DND-41 (cell line): ENCODE measurements around the gene HES5.

Experiments
- ATAC-seq: fragments of 200-7000 bp; cut with Tn5 transposase; 3 replicates; pipeline ENCODE4 v1.9.1; 2021; ENCODE audit warnings: low read depth; ENCODE audit not compliant: insufficient read depth
- DNase-seq: peaks from one replicate; pipeline ENCODE4 v3.0.0-alpha.2; 2020
- H2AFZ ChIP-seq: 2 replicates; pipeline ENCODE4 v1.6.0; 2012; ENCODE audit warnings: low read depth, low read length
- H3K27ac ChIP-seq: 2 replicates; pipeline ENCODE4 v1.5.1; 2012; ENCODE audit warnings: low read length, inconsistent platforms
- H3K27me3 ChIP-seq: fragments of 200-600 bp; sonication (generic); 2 replicates; pipeline ENCODE4 v1.6.0; 2012; ENCODE audit warnings: low read length, mild to moderate bottlenecking, inconsistent platforms; ENCODE audit not compliant: insufficient read depth, poor library complexity
- H3K36me3 ChIP-seq: 2 replicates; pipeline ENCODE4 v1.5.1; 2012; ENCODE audit warnings: low read length, inconsistent platforms; ENCODE audit not compliant: insufficient read depth
- H3K4me1 ChIP-seq: 2 replicates; pipeline ENCODE4 v1.5.1; 2012; ENCODE audit warnings: mild to moderate bottlenecking, low read length; ENCODE audit not compliant: insufficient read depth
- H3K4me2 ChIP-seq: 2 replicates; pipeline ENCODE4 v1.6.0; 2012; ENCODE audit warnings: mild to moderate bottlenecking, moderate library complexity, low read length, inconsistent platforms; ENCODE audit not compliant: insufficient read depth
- H3K4me3 ChIP-seq, 2 experiments: fragments of 200-600 bp in 1 of 2; shearing (Covaris generic) in 1 of 2; 2 replicates each; pipeline ENCODE4 v1.5.1; 2012 to 2016; ENCODE audit warnings: inconsistent platforms in 2 of 2, low read length in 2 of 2, mild to moderate bottlenecking in 2 of 2, low read depth in 1 of 2, moderate library complexity in 1 of 2
- H3K79me2 ChIP-seq: 2 replicates; pipeline ENCODE4 v1.6.0; 2012; ENCODE audit warnings: low read length, inconsistent platforms; ENCODE audit not compliant: insufficient read depth
- H3K9ac ChIP-seq: 2 replicates; pipeline ENCODE4 v1.6.0; 2012; ENCODE audit warnings: low read depth, mild to moderate bottlenecking, inconsistent platforms, low read length, moderate library complexity
- H3K9me3 ChIP-seq: 2 replicates; pipeline ENCODE4 v1.5.1; 2012; ENCODE audit warnings: low read length, moderate library complexity, mild to moderate bottlenecking, inconsistent platforms; ENCODE audit not compliant: insufficient read depth, severe bottlenecking
- H4K20me1 ChIP-seq: 2 replicates; pipeline ENCODE4 v1.6.0; 2012; ENCODE audit warnings: low read length; ENCODE audit not compliant: insufficient read depth
- EZH2 ChIP-seq: IDR thresholded peaks from 3 replicates; pipeline ENCODE4 v1.6.1; 2012; ENCODE audit warnings: borderline replicate concordance, low read depth, mild to moderate bottlenecking, moderate library complexity, low read length, inconsistent platforms; ENCODE audit not compliant: severe bottlenecking
- TF ChIP-seq, protein P1 (sequence below): IDR thresholded peaks from 2 replicates; pipeline ENCODE4 v1.5.1; 2012; ENCODE audit warnings: borderline replicate concordance, low read length, moderate library complexity, mild to moderate bottlenecking; ENCODE audit not compliant: poor library complexity, severe bottlenecking; ENCODE audit errors: extremely low read depth

The HES5 gene

DNA sequence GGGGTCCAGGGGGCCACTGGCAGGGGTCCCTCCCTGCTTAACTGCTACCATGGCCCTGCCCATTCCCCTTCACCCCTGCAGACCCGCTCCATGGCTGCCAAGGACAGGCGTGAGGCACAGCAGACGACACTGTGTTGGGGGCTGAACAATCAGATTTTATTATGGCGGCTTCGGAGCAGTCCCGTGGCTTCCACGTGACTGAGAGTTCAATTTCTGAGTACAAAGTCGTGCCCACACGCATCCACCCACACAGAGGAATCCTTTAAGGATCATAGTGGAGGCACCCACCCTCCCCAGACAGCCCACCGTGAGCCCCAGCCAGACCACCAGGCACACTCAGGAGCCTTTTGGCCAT is 1.5 kb downstream of the HES5 start:
- Histone ChIP-seq H4K20me1 (peaks cover 46% of the 10 kb centered on the region), H3K4me3 (no peak overlapping the region), H3K9ac (no peak overlapping the region), H3K4me1 (peaks cover 37% of the 10 kb centered on the region), H2AFZ (no peak overlapping the region), H3K27ac (no peak overlapping the region), H3K36me3 (peaks cover 14% of the 10 kb centered on the region), H3K4me2 (no peak overlapping the region), H3K79me2 (peaks cover 25% of the 10 kb centered on the region), H3K27me3 (peaks cover 7% of the 10 kb centered on the region), H3K9me3 (no peaks in the 10 kb centered on the region)
- TF ChIP-seq, protein P1, sequence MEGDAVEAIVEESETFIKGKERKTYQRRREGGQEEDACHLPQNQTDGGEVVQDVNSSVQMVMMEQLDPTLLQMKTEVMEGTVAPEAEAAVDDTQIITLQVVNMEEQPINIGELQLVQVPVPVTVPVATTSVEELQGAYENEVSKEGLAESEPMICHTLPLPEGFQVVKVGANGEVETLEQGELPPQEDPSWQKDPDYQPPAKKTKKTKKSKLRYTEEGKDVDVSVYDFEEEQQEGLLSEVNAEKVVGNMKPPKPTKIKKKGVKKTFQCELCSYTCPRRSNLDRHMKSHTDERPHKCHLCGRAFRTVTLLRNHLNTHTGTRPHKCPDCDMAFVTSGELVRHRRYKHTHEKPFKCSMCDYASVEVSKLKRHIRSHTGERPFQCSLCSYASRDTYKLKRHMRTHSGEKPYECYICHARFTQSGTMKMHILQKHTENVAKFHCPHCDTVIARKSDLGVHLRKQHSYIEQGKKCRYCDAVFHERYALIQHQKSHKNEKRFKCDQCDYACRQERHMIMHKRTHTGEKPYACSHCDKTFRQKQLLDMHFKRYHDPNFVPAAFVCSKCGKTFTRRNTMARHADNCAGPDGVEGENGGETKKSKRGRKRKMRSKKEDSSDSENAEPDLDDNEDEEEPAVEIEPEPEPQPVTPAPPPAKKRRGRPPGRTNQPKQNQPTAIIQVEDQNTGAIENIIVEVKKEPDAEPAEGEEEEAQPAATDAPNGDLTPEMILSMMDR = no peak
- no peak for TF ChIP-seq EZH2
- DNase-seq = no peak
- no peak for ATAC-seq

DNA sequence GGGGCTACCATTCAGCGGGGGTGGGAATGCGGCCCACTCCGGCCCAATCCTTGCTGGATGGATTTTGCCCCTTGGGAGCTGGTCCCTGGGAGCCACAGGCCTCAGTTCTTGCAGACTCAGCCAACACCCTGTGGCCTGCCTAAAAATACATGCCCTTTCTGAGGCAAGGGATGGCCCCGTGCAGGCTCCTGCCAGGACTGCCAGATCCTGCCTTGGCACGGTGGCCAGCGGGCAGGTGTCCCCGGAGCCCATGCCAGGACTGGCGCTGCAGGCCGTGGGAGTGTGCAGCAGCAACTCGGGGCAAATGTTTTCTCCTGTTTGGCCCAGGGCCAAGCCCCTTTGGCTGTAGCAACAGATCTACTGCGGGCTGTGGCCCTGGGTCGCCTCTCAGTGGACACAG is 2.0 kb downstream of the HES5 start:
- Histone ChIP-seq H2AFZ (no peak overlapping the region), H3K4me3 (no peak overlapping the region), H3K4me1 (peaks cover 43% of the 10 kb centered on the region), H3K27ac (no peak overlapping the region), H3K9ac (no peak overlapping the region), H3K27me3 (peaks cover 7% of the 10 kb centered on the region), H3K4me2 (no peak overlapping the region), H3K9me3 (no peaks in the 10 kb centered on the region), H3K36me3 (peaks cover 15% of the 10 kb centered on the region), H4K20me1 (peaks cover 52% of the 10 kb centered on the region), H3K79me2 (peaks cover 30% of the 10 kb centered on the region)
- TF ChIP-seq, protein P1 = no peak
- TF ChIP-seq EZH2 = no peak
- no peak for DNase-seq
- no peak for ATAC-seq

DNA sequence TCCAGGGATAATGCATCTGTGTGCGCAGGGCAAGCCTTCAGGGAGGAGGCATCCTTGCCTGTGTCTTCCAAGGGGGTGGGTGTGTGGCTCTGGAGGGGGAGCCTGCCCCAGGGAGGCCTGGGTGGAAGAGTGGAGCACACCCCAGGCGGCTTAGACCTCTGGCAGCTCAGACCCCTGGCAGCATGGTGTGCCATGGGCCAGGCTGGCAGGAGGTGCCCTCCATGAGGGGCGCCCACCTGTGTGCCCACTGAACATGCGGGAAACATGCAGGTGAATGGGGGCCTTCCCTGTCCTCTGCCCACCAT is 2.6 kb downstream of the HES5 start:
- Histone ChIP-seq H2AFZ (no peak overlapping the region), H4K20me1 (peaks cover 57% of the 10 kb centered on the region), H3K79me2 (peaks cover 35% of the 10 kb centered on the region), H3K4me2 (no peak overlapping the region), H3K4me1 (peaks cover 45% of the 10 kb centered on the region), H3K9ac (no peak overlapping the region), H3K27ac (no peak overlapping the region), H3K27me3 (peaks cover 7% of the 10 kb centered on the region), H3K36me3 (peaks cover 19% of the 10 kb centered on the region), H3K4me3 (no peak overlapping the region), H3K9me3 (no peaks in the 10 kb centered on the region)
- ATAC-seq = no peak
- TF ChIP-seq EZH2 = no peak
- no peak for DNase-seq

- Histone ChIP-seq H3K9ac (peak overlapping the region; percentile 98; the same call in 1 of the 2 replicates), H3K4me1 (peaks cover 45% of the 10 kb centered on the region), H3K4me2 (peak overlapping the region; percentile 95), H3K9me3 (no peaks in the 10 kb centered on the region), H3K27me3 (peaks cover 7% of the 10 kb centered on the region), H3K36me3 (peaks cover 20% of the 10 kb centered on the region), H4K20me1 (peaks cover 62% of the 10 kb centered on the region), H3K27ac (0 out of 2 replicates have a peak overlapping the region, but pooled peaks have one; percentile 25), H2AFZ (peak overlapping the region; percentile 50), H3K79me2 (peaks cover 41% of the 10 kb centered on the region), H3K4me3 (peak overlapping the region; percentile 44 to 99; a peak in 3 of 4 replicates)
- no peak for TF ChIP-seq EZH2
- TF ChIP-seq, protein P1 = no peak
- DNase-seq = peak; percentile 68
- ATAC-seq = peak; percentile 58
Measured at GRCh38 chr1:2526824-2527555, 3.1 kb downstream of the HES5 start.
